H1 (cell line): Measurements from ENCODE around the gene HHAT. TPM values are rescaled to one million over a fixed set of nuclear protein-coding genes. Genes with fewer than 3 reads are reported as not detected.

ENCODE experiments used
- CTCF ChIA-PET: fragments of 300-600 bp; sonication (Branson Sonifier 250); formaldehyde crosslinking; loops from one replicate; lab custom pipeline; 2021; ENCODE audit not compliant: partially characterized antibody; lab: Charles Lee
- POLR2A ChIA-PET: fragments of 300-600 bp; sonication (Branson Sonifier 250); formaldehyde crosslinking; loops from one replicate; lab custom pipeline; 2021; ENCODE audit warnings: inconsistent platforms; ENCODE audit not compliant: partially characterized antibody; lab: Charles Lee
- DNase-seq, 2 experiments: peaks; one replicate each; pipeline versions ENCODE4 v3.0.0 to v3.0.0-alpha.2; 2010 to 2022; ENCODE audit warnings: low spot score in 2 of 2, low read depth in 1 of 2, mixed read lengths in 1 of 2
- FAIRE-seq: peaks from 2 replicates; lab custom pipeline; 2011; peaks lifted over from hg19 to GRCh38; lab: Jason Lieb, UNC
- H2AFZ ChIP-seq: 2 replicates; pipeline ENCODE4 v1.8.1; 2012; ENCODE audit warnings: low read length, inconsistent platforms
- H2AK5ac ChIP-seq: 2 replicates; pipeline ENCODE4 v1.6.1; 2013; ENCODE audit warnings: low read depth, low read length
- H2BK120ac ChIP-seq: replicated peaks from 2 replicates; pipeline ENCODE3; 2013; ENCODE audit warnings: low read depth, low read length, inconsistent platforms
- H2BK12ac ChIP-seq: 2 replicates; pipeline ENCODE4 v1.6.1; 2013; ENCODE audit warnings: low read depth, low read length
- H2BK15ac ChIP-seq: 2 replicates; pipeline ENCODE4 v1.6.1; 2013; ENCODE audit warnings: low read length
- H2BK20ac ChIP-seq: 2 replicates; pipeline ENCODE4 v1.6.1; 2013; ENCODE audit warnings: low read length
- H2BK5ac ChIP-seq: 2 replicates; pipeline ENCODE4 v1.6.1; 2013; ENCODE audit warnings: low read depth, low read length
- H3K14ac ChIP-seq: 2 replicates; pipeline ENCODE4 v1.6.1; 2013; ENCODE audit warnings: inconsistent platforms; ENCODE audit not compliant: insufficient read length
- H3K18ac ChIP-seq: 2 replicates; pipeline ENCODE4 v1.6.1; 2013; ENCODE audit warnings: low read length; ENCODE audit errors: extremely low read depth
- H3K23ac ChIP-seq: 2 replicates; pipeline ENCODE4 v1.6.1; 2013; ENCODE audit warnings: inconsistent platforms; ENCODE audit not compliant: insufficient read length
- H3K23me2 ChIP-seq: 2 replicates; pipeline ENCODE4 v1.6.1; 2013; ENCODE audit warnings: low read depth, low read length
- H3K27ac ChIP-seq: 2 replicates; pipeline ENCODE4 v1.6.1; 2011; ENCODE audit warnings: low read depth, low read length, inconsistent platforms
- H3K27me3 ChIP-seq, 4 experiments: replicated peaks in 1 of 4; 1 replicate in 1 of 4; 2 replicates in 3 of 4; pipeline versions ENCODE4 v1.6.1 to v1.8.1; 2011 to 2013; ENCODE audit warnings: low read length in 3 of 4, mild to moderate bottlenecking in 3 of 4, inconsistent platforms in 2 of 4, mixed read lengths in 2 of 4, moderate library complexity in 1 of 4; ENCODE audit not compliant: control insufficient read depth in 3 of 4, insufficient read depth in 3 of 4; ENCODE audit errors: extremely low read depth in 1 of 4
- H3K36me3 ChIP-seq, 4 experiments: 2 replicates each; pipeline versions ENCODE4 v1.6.1 to v1.8.1; 2011 to 2013; ENCODE audit warnings: mild to moderate bottlenecking in 4 of 4, low read length in 3 of 4, moderate library complexity in 2 of 4, control low read depth in 1 of 4, inconsistent platforms in 1 of 4; ENCODE audit not compliant: insufficient read depth in 4 of 4, control insufficient read depth in 2 of 4
- H3K4ac ChIP-seq: replicated peaks from 2 replicates; pipeline ENCODE3; 2013; ENCODE audit warnings: low read length, low read depth, mixed read lengths, inconsistent platforms; ENCODE audit not compliant: insufficient read length
- H3K4me1 ChIP-seq, 4 experiments: replicated peaks in 1 of 4; 1 replicate in 1 of 4; 2 replicates in 3 of 4; pipeline versions ENCODE4 v1.6.1 to v1.8.1; 2011 to 2013; ENCODE audit warnings: low read length in 3 of 4, inconsistent platforms in 2 of 4, mixed read lengths in 1 of 4; ENCODE audit not compliant: insufficient read depth in 4 of 4, control insufficient read depth in 3 of 4
- H3K4me2 ChIP-seq, 2 experiments: 2 replicates each; pipeline versions ENCODE4 v1.6.1 to v1.8.1; 2011 to 2013; ENCODE audit warnings: low read depth in 2 of 2, low read length in 2 of 2, control low read depth in 1 of 2, inconsistent platforms in 1 of 2, mild to moderate bottlenecking in 1 of 2; ENCODE audit not compliant: insufficient read depth in 1 of 2
- H3K4me3 ChIP-seq, 4 experiments: fragments of 200-600, 300-600 bp in 1 of 4; sonication (generic), shearing (Covaris generic), sonication (Bioruptor Twin) in 1 of 4; 2 replicates each; pipeline versions ENCODE4 v1.5.1 to v1.8.1; 2011 to 2016; ENCODE audit warnings: low read length in 4 of 4, low read depth in 3 of 4, control low read depth in 2 of 4, inconsistent platforms in 2 of 4, mild to moderate bottlenecking in 2 of 4, mixed read lengths in 1 of 4, moderate library complexity in 1 of 4; ENCODE audit not compliant: insufficient read depth in 2 of 4; ENCODE audit errors: extremely low read depth in 1 of 4
- H3K56ac ChIP-seq: replicated peaks from 2 replicates; pipeline ENCODE3; 2013; ENCODE audit warnings: low read depth, mild to moderate bottlenecking, mixed read lengths, low read length, inconsistent platforms; ENCODE audit not compliant: insufficient read length
- H3K79me1 ChIP-seq: 2 replicates; pipeline ENCODE4 v1.6.1; 2013; ENCODE audit warnings: low read depth, low read length, control low read depth
- H3K79me2 ChIP-seq, 2 experiments: 2 replicates each; pipeline versions ENCODE4 v1.6.1 to v1.8.1; 2012 to 2013; ENCODE audit warnings: low read length in 2 of 2, mild to moderate bottlenecking in 2 of 2, inconsistent platforms in 1 of 2; ENCODE audit not compliant: insufficient read depth in 2 of 2, control insufficient read depth in 1 of 2
- H3K9ac ChIP-seq, 4 experiments: replicated peaks in 1 of 4; 1 replicate in 1 of 4; 2 replicates in 3 of 4; pipeline versions ENCODE4 v1.6.1 to v1.8.1; 2011 to 2013; ENCODE audit warnings: low read depth in 3 of 4, low read length in 3 of 4, control low read depth in 2 of 4, mild to moderate bottlenecking in 2 of 4, moderate library complexity in 2 of 4, inconsistent platforms in 1 of 4; ENCODE audit errors: extremely low read depth in 1 of 4
- H3K9me3 ChIP-seq, 2 experiments: 2 replicates each; pipeline versions ENCODE4 v1.6.1 to v1.8.1; 2012 to 2013; ENCODE audit warnings: mild to moderate bottlenecking in 2 of 2, moderate library complexity in 2 of 2, control low read depth in 1 of 2, inconsistent platforms in 1 of 2, low read depth in 1 of 2, low read length in 1 of 2, mixed read lengths in 1 of 2; ENCODE audit not compliant: insufficient read depth in 2 of 2
- H4K20me1 ChIP-seq, 2 experiments: replicated peaks in 1 of 2; 2 replicates each; pipeline versions ENCODE3 to v1.8.1; 2011 to 2013; ENCODE audit warnings: inconsistent platforms in 2 of 2, low read length in 2 of 2, mild to moderate bottlenecking in 1 of 2; ENCODE audit not compliant: insufficient read depth in 2 of 2, control insufficient read depth in 1 of 2
- H4K5ac ChIP-seq: 2 replicates; pipeline ENCODE4 v1.6.1; 2013; ENCODE audit warnings: low read length, low read depth, mixed read lengths, inconsistent platforms; ENCODE audit not compliant: insufficient read length
- H4K8ac ChIP-seq: 2 replicates; pipeline ENCODE4 v1.8.0; 2013; ENCODE audit warnings: mild to moderate bottlenecking, moderate library complexity, low read length, inconsistent platforms; ENCODE audit not compliant: insufficient read depth; ENCODE audit errors: extremely low read depth
- H4K91ac ChIP-seq: replicated peaks from 2 replicates; pipeline ENCODE3; 2013; ENCODE audit warnings: low read length, mixed read lengths, inconsistent platforms; ENCODE audit not compliant: insufficient read length
- KDM1A ChIP-seq: fragments of 200-600, 300-600 bp; sonication (generic); IDR thresholded peaks from 2 replicates; pipeline ENCODE4 v1.7.1; 2016; ENCODE audit warnings: mild to moderate bottlenecking, low read length, borderline replicate concordance
- POLR2AphosphoS5 ChIP-seq: IDR thresholded peaks from 2 replicates; pipeline ENCODE4 v1.6.1; 2011; ENCODE audit warnings: low read depth, low read length
- RXRA ChIP-seq: IDR thresholded peaks from 2 replicates; pipeline ENCODE4 v1.6.1; 2011; ENCODE audit warnings: low read depth, mild to moderate bottlenecking, low read length, moderate library complexity; ENCODE audit not compliant: insufficient read depth
- TAF7 ChIP-seq: optimal IDR thresholded peaks from 2 replicates; pipeline ENCODE3; 2011; ENCODE audit warnings: low read depth, mild to moderate bottlenecking, inconsistent platforms, low read length, moderate library complexity, borderline replicate concordance
- WGBS, 2 experiments: shearing (Covaris generic) in 1 of 2; methylation state at CpG; one replicate each; pipeline versions ENCODE4 v1.1.6 to v1.1.7; 2013 to 2015; ENCODE audit warnings: low lambda C conversion rate in 2 of 2, mixed read lengths in 2 of 2, inconsistent platforms in 1 of 2, low coverage in 1 of 2, missing lambda C conversion rate in 1 of 2; ENCODE audit not compliant: insufficient replicate concordance in 2 of 2, insufficient coverage in 1 of 2, insufficient read length in 1 of 2; ENCODE audit errors: extremely low coverage in 1 of 2, missing lambda C conversion rate in 1 of 2; 5-methylcytosine and 5-hydroxymethylcytosine counted together
- polyA plus RNA-seq, 7 experiments: library from polyadenylated mRNA; depleted of rRNA in 3 of 7; stranded (reverse) in 5 of 7; unstranded in 2 of 7; fragments of >200 nt in 5 of 7; fragments of 200-250 nt in 2 of 7; gene quantifications; 1 replicate in 5 of 7; 2 replicates in 1 of 7; 4 replicates in 1 of 7; pipeline versions ENCODE4 v1.2.1 to v1.2.3, GENCODE V29; 2011 to 2013; ENCODE audit warnings: missing spikeins in 2 of 7, mixed read lengths in 2 of 7
- total RNA-seq: library from RNA; stranded (reverse); fragmentation: NEBNext Ultra II Directional; extraction: Animal tissue kit (Norgen Biotek cat#: 25700); gene quantifications from 2 replicates; pipeline ENCODE4 v1.2.1, GENCODE V29; 2021

Gene HHAT
- total and polyA plus RNA-seq, 2 of the 8 experiments (the other 6 are each of a cell fraction or from before 2014, with no cell fraction given), result 0.15 to 0.51 TPM

DNA sequence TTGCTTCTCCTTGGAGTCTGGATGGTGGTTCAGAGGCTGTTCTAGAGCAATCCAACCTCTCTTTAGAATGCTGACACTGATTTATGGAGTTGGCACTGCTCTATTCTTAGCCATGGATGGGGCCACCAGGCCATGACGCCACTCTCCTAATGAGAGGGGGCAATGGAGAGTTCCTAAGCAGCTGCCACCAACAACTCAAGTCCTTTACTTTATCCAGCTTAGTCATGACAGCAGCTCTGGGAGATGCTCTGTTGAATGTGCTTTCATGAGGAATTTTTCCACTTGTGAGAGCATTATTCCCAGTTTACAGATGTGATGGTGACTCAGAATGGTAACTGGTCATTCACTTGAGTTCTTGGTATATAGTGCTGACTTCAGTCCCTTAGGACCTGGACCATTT, 366.3 kb downstream of the HHAT start:
- Histone ChIP-seq H2AFZ (no peak overlapping the region), H2BK12ac (no peak overlapping the region), H4K20me1 (no peaks in the 10 kb centered on the region), H3K23me2 (no peaks in the 10 kb centered on the region), H4K91ac (no peak overlapping the region), H2BK120ac (no peak overlapping the region), H3K9me3 (no peaks in the 10 kb centered on the region), H3K4ac (no peak overlapping the region), H3K56ac (no peak overlapping the region), H3K4me1 (no peaks in the 10 kb centered on the region), H4K5ac (no peak overlapping the region), H3K79me1 (no peaks in the 10 kb centered on the region), H3K27me3 (no peaks in the 10 kb centered on the region), H3K18ac (no peak overlapping the region), H2BK15ac (no peak overlapping the region), H3K79me2 (no peaks in the 10 kb centered on the region), H4K8ac (no peak overlapping the region), H3K36me3 (no peaks in the 10 kb centered on the region), H3K4me2 (no peak overlapping the region), H3K14ac (no peak overlapping the region), H3K27ac (no peak overlapping the region), H2AK5ac (no peak overlapping the region), H3K9ac (no peak overlapping the region), H3K23ac (no peak overlapping the region), H2BK5ac (no peak overlapping the region), H2BK20ac (no peak overlapping the region), H3K4me3 (no peak overlapping the region)
- CTCF ChIA-PET, result interaction anchor here (0.9 to 2.2 kb wide), 4 partner anchors 14 to 288 kb away, joined by 4 to 6 read pairs (median 4); no protein-coding TSS in a partner anchor
- WGBS, 2 experiments, result 90% methylated on average over 1 of the region's 1 CpG; no CpG with 5 or more reads in 1 of the 2 experiments
- no peak for FAIRE-seq
- POLR2A ChIA-PET, result no interaction called here
- no peak for DNase-seq
- TF ChIP-seq RXRA (no peak), KDM1A (no peak), TAF7 (no peak), POLR2AphosphoS5 (no peak)
